Measurements from ENCODE around the gene ABHD13. TPM values are rescaled to one million over a fixed set of nuclear protein-coding genes. Genes with fewer than 3 reads are reported as not detected.

The ABHD13 gene
- total RNA-seq, 1 experiment from 2014 or later = 5.5 TPM

GRCh38 chr13:108200781-108201398 is 17.3 kb upstream of the ABHD13 start:
- H3K9me3 ChIP-seq (ENCODE audit: insufficient read depth, low read depth) = 0 out of 2 replicates have a peak, but pooled peaks cover 2% of the 10 kb centered on the region
- TF ChIP-seq EZH2 (IDR thresholded peaks at IDR 0.05; ENCODE audit: low read depth) (no peak), CTCF (conservative IDR thresholded peaks at IDR 0.05) (no peak)
- H3K9me2 ChIP-seq (ENCODE audit: insufficient read depth) = no peaks in the 10 kb centered on the region; the same call in 1 of the 2 replicates
- intact Hi-C loops (cut with micrococcal nuclease; ENCODE audit: unreplicated experiment) = no loop called here
- H3K79me2 ChIP-seq (ENCODE audit: low read depth) = no peaks in the 10 kb centered on the region
- no peaks in the 10 kb centered on the region for H3K36me3 ChIP-seq (ENCODE audit: low read depth)
- BruUV-seq (replicated peaks) = no TSS peak
- no peak overlapping the region for H2AFZ ChIP-seq
- POLR2A ChIA-PET (ENCODE audit: unreplicated experiment) = no interaction called here
- no peak overlapping the region for H3K4me2 ChIP-seq
- H3F3A ChIP-seq (ENCODE audit: insufficient read depth, low read depth) = no peaks in the 10 kb centered on the region
- H4K20me1 ChIP-seq (ENCODE audit: insufficient read depth) = no peaks in the 10 kb centered on the region
- CTCF ChIA-PET = no interaction called here
- no peaks in the 10 kb centered on the region for H3K27me3 ChIP-seq (ENCODE audit: insufficient read depth, low read depth)
- H3K4me1 ChIP-seq (replicated peaks; ENCODE audit: insufficient read depth) = no peaks in the 10 kb centered on the region
- no peak for DNase-seq
- no peak overlapping the region for H3K4me3 ChIP-seq
- no peak overlapping the region for H3K27ac ChIP-seq

GRCh38 chr13:108210551-108210950 is 7.6 kb upstream of the ABHD13 start:
- Histone ChIP-seq H3K27ac (no peak overlapping the region), H3K4me3 (no peak overlapping the region), H3K36me3 (ENCODE audit: low read depth) (peaks cover 22% of the 10 kb centered on the region; the same call in 1 of the 2 replicates), H3K9me2 (ENCODE audit: insufficient read depth) (no peaks in the 10 kb centered on the region), H3F3A (ENCODE audit: insufficient read depth, low read depth) (no peaks in the 10 kb centered on the region), H2AFZ (no peak overlapping the region), H3K9me3 (ENCODE audit: insufficient read depth, low read depth) (peaks cover 20% of the 10 kb centered on the region; the same call in 1 of the 2 replicates), H3K27me3 (ENCODE audit: insufficient read depth, low read depth) (no peaks in the 10 kb centered on the region), H3K4me2 (no peak overlapping the region), H3K79me2 (ENCODE audit: low read depth) (no peaks in the 10 kb centered on the region), H4K20me1 (ENCODE audit: insufficient read depth) (no peaks in the 10 kb centered on the region), H3K4me1 (replicated peaks; ENCODE audit: insufficient read depth) (no peaks in the 10 kb centered on the region)
- intact Hi-C loops (cut with micrococcal nuclease; ENCODE audit: unreplicated experiment) = no loop called here
- POLR2A ChIA-PET (ENCODE audit: unreplicated experiment) = no interaction called here
- CTCF ChIA-PET = no interaction called here
- DNase-seq = no peak
- no TSS peak for BruUV-seq (replicated peaks)
- TF ChIP-seq EZH2 (IDR thresholded peaks at IDR 0.05; ENCODE audit: low read depth) = no peak

GRCh38 chr13:108212886-108213285 is 5.3 kb upstream of the ABHD13 start:
- no peak for DNase-seq
- peaks cover 22% of the 10 kb centered on the region; the same call in 1 of the 2 replicates for H3K36me3 ChIP-seq (ENCODE audit: low read depth)
- H3K27me3 ChIP-seq (ENCODE audit: insufficient read depth, low read depth) = no peaks in the 10 kb centered on the region
- H4K20me1 ChIP-seq (ENCODE audit: insufficient read depth) = no peaks in the 10 kb centered on the region
- intact Hi-C loops (cut with micrococcal nuclease; ENCODE audit: unreplicated experiment) = no loop called here
- POLR2A ChIA-PET (ENCODE audit: unreplicated experiment) = no interaction called here
- no peak for TF ChIP-seq EZH2 (IDR thresholded peaks at IDR 0.05; ENCODE audit: low read depth)
- no peak for TF ChIP-seq CTCF (conservative IDR thresholded peaks at IDR 0.05)
- H3K9me3 ChIP-seq (ENCODE audit: insufficient read depth, low read depth) = peaks cover 20% of the 10 kb centered on the region; the same call in 1 of the 2 replicates
- H3K4me1 ChIP-seq (replicated peaks; ENCODE audit: insufficient read depth) = peaks cover 16% of the 10 kb centered on the region
- BruUV-seq (replicated peaks) = no TSS peak
- no peak overlapping the region for H2AFZ ChIP-seq
- CTCF ChIA-PET = no interaction called here
- no peak overlapping the region for H3K27ac ChIP-seq
- no peak overlapping the region for H3K4me2 ChIP-seq
- H3F3A ChIP-seq (ENCODE audit: insufficient read depth, low read depth) = peaks cover 8% of the 10 kb centered on the region; the same call in 1 of the 2 replicates
- peaks cover 19% of the 10 kb centered on the region for H3K79me2 ChIP-seq (ENCODE audit: low read depth)
- H3K4me3 ChIP-seq = no peak overlapping the region
- no peaks in the 10 kb centered on the region for H3K9me2 ChIP-seq (ENCODE audit: insufficient read depth)

Data from PC-9 (cell line).